Anterior cingulate cortex (tissue), 58 donors: ENCODE results near the gene VMO1.

Experiments used
- DNase-seq, 58 donors: peaks; one replicate each; lab custom pipeline; 2025; lab: John Stamatoyannopoulos, UW

The VMO1 gene

GRCh38 chr17:4735876-4736651, 50.1 kb downstream of the VMO1 start:
- DNase-seq = peak in 8 of 58 donors; percentile 5 to 27 (median 16)
